Measurements from ENCODE around the gene SLAMF9.

DNA sequence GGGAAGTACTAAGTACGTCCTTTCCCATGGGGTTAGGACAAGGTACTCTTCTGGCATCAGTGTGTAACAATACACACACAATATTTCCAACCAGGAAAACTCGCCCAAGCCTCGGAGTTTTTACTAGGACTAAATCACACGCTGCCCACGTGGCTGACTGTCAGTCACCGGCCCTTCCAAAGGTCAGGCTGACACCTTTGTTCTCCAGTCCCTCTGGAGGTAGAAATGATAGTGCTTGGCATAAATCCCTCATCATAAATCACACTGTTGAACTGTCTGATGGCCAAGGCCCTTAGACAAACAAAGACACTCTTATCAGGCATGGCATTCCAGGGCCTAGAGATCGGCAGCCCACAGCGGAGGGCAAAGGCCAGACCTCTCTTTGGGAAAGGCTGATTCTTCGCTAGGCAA, 16.9 kb upstream of the SLAMF9 start:
- TF ChIP-seq KDM5A (IDR thresholded peaks at IDR 0.05; ENCODE audit: low read length) (no peak), ASH2L (IDR thresholded peaks at IDR 0.05; ENCODE audit: low read length) (no peak), POLR2AphosphoS5 (IDR thresholded peaks at IDR 0.05; ENCODE audit: low read depth, low read length) (no peak), RFX5 (IDR thresholded peaks at IDR 0.05; ENCODE audit: borderline replicate concordance, low read depth, low read length) (no peak), JUND (IDR thresholded peaks at IDR 0.05; ENCODE audit: low read length) (no peak), TAF1 (IDR thresholded peaks at IDR 0.05; ENCODE audit: low read depth, low read length) (no peak), SRF (IDR thresholded peaks at IDR 0.05; ENCODE audit: low read depth, low read length) (no peak), RBBP5 (IDR thresholded peaks at IDR 0.05; ENCODE audit: borderline replicate concordance, low read depth, low read length) (no peak)
- TF ChIP-seq, protein P1, sequence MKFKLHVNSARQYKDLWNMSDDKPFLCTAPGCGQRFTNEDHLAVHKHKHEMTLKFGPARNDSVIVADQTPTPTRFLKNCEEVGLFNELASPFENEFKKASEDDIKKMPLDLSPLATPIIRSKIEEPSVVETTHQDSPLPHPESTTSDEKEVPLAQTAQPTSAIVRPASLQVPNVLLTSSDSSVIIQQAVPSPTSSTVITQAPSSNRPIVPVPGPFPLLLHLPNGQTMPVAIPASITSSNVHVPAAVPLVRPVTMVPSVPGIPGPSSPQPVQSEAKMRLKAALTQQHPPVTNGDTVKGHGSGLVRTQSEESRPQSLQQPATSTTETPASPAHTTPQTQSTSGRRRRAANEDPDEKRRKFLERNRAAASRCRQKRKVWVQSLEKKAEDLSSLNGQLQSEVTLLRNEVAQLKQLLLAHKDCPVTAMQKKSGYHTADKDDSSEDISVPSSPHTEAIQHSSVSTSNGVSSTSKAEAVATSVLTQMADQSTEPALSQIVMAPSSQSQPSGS (IDR thresholded peaks at IDR 0.05; ENCODE audit: low read length): no peak
- TF ChIP-seq, protein P2, sequence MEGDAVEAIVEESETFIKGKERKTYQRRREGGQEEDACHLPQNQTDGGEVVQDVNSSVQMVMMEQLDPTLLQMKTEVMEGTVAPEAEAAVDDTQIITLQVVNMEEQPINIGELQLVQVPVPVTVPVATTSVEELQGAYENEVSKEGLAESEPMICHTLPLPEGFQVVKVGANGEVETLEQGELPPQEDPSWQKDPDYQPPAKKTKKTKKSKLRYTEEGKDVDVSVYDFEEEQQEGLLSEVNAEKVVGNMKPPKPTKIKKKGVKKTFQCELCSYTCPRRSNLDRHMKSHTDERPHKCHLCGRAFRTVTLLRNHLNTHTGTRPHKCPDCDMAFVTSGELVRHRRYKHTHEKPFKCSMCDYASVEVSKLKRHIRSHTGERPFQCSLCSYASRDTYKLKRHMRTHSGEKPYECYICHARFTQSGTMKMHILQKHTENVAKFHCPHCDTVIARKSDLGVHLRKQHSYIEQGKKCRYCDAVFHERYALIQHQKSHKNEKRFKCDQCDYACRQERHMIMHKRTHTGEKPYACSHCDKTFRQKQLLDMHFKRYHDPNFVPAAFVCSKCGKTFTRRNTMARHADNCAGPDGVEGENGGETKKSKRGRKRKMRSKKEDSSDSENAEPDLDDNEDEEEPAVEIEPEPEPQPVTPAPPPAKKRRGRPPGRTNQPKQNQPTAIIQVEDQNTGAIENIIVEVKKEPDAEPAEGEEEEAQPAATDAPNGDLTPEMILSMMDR (IDR thresholded peaks at IDR 0.05; ENCODE audit: control extremely low read depth in 1 of 3, insufficient read depth in 1 of 3, low read depth in 1 of 3, low read length in 3 of 3): no peak

All from H1 (cell line).